ENCODE results near the gene IDH3A.

The IDH3A gene

DNA sequence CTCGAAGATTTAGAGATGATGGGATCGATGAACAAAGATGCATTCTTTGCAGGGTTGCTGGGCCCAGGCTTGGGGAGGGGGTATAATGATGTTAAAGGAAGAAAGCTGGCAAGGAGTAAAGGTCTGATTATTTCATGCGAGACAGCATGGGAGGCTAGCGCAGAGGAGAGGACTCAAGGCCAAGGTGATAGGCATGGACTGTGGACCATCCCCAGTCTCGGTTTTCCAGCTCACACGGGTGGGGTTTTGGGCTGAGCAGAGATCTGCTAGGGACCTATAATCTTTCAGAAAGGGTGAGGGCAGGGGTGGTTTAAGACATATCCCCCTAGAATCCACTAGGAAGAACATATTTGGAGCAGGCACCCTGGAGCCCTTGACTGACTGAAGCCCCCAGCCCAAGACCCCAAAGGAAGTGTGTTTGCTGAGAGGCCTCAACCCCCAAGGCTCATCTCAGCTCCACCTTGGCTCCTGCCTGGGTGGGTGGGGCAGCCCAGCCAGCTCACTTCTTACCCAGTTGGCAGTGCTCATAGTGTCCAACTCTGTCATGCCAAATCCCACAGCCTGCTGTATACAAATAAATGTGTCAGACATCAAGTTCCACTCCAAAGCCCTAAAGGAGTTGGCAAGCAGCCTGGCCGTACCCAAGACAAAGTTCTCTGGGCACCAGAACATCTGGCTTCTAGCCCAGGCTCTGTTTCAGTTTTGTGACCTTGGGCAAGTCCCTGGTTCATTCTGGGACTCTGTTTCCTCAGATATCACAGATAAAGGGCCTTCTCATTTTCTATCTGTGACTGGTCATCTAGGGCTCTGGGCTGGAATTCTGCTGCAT, 67.3 kb downstream of the IDH3A start:
- Histone ChIP-seq H3K4me1 (ENCODE audit: control insufficient read depth in 2 of 2, insufficient read depth in 1 of 2, low read depth in 1 of 2, low read length in 2 of 2) (peaks cover 0 to 2% of the 10 kb centered on the region in 2 donors), H3K27ac (replicated peaks; ENCODE audit: low read length) (no peak overlapping the region), H2BK12ac (ENCODE audit: low read length) (no peak overlapping the region), H3K14ac (ENCODE audit: low read length) (no peak overlapping the region), H4K8ac (ENCODE audit: low read depth, low read length) (no peak overlapping the region), H3K18ac (ENCODE audit: low read length) (no peak overlapping the region), H3K4me3 (ENCODE audit: low read length in 2 of 2) (no peak overlapping the region), H2BK15ac (ENCODE audit: low read length) (no peak overlapping the region), H3K9me3 (replicated peaks in 1 of 2; ENCODE audit: control insufficient read depth in 2 of 2, insufficient read depth in 1 of 2, low read depth in 1 of 2, low read length in 2 of 2) (no peaks in the 10 kb centered on the region), H2BK5ac (ENCODE audit: low read length) (no peak overlapping the region), H3K9ac (ENCODE audit: low read depth, low read length, poor library complexity) (no peak overlapping the region), H3K4me2 (ENCODE audit: insufficient read depth, low read length, poor library complexity, severe bottlenecking) (no peak overlapping the region), H3K23ac (ENCODE audit: low read depth, low read length, poor library complexity) (no peak overlapping the region), H2BK120ac (ENCODE audit: low read depth, low read length) (no peak overlapping the region), H2AFZ (ENCODE audit: low read length) (no peak overlapping the region), H3K27me3 (ENCODE audit: control insufficient read depth in 3 of 3, insufficient read depth in 3 of 3, low read depth in 1 of 3, low read length in 3 of 3) (peaks cover 0 to 14% (median 0%) of the 10 kb centered on the region in 3 experiments), H3K79me1 (ENCODE audit: low read depth, low read length) (no peaks in the 10 kb centered on the region), H3K36me3 (replicated peaks in 1 of 2; ENCODE audit: control insufficient read depth in 2 of 2, insufficient read depth in 2 of 2, low read length in 2 of 2) (no peaks in the 10 kb centered on the region), H3K4ac (ENCODE audit: low read length) (no peak overlapping the region), H4K91ac (ENCODE audit: low read depth, low read length, poor library complexity) (no peak overlapping the region), H2AK5ac (ENCODE audit: low read depth, low read length) (no peak overlapping the region)
- WGBS, 2 donors (ENCODE audit: extremely low coverage in 2 of 2, insufficient read length in 2 of 2, insufficient replicate concordance in 1 of 2): no CpG with 5 or more reads among the region's 7 CpGs
- no peak for DNase-seq (ENCODE audit: low spot score)

- H3K18ac ChIP-seq (ENCODE audit: low read length): no peak overlapping the region
- H3K4me3 ChIP-seq (ENCODE audit: low read length in 2 of 2): no peak overlapping the region
- no peak for DNase-seq (ENCODE audit: low spot score)
- H2BK12ac ChIP-seq (ENCODE audit: low read length): no peak overlapping the region
- no peak overlapping the region for H2BK120ac ChIP-seq (ENCODE audit: low read depth, low read length)
- WGBS, 2 donors (ENCODE audit: extremely low coverage in 2 of 2, insufficient read length in 2 of 2, insufficient replicate concordance in 1 of 2): no CpG with 5 or more reads among the region's 1 CpG
- H3K27me3 ChIP-seq (ENCODE audit: control insufficient read depth in 3 of 3, insufficient read depth in 3 of 3, low read depth in 1 of 3, low read length in 3 of 3): peaks cover 0 to 4% (median 0%) of the 10 kb centered on the region in 3 experiments
- H4K8ac ChIP-seq (ENCODE audit: low read depth, low read length): no peak overlapping the region
- H3K36me3 ChIP-seq (replicated peaks in 1 of 2; ENCODE audit: control insufficient read depth in 2 of 2, insufficient read depth in 2 of 2, low read length in 2 of 2): no peaks in the 10 kb centered on the region
- H2AK5ac ChIP-seq (ENCODE audit: low read depth, low read length): no peak overlapping the region
- peaks cover 0 to 1% of the 10 kb centered on the region in 2 donors for H3K9me3 ChIP-seq (replicated peaks in 1 of 2; ENCODE audit: control insufficient read depth in 2 of 2, insufficient read depth in 1 of 2, low read depth in 1 of 2, low read length in 2 of 2)
- H2BK5ac ChIP-seq (ENCODE audit: low read length): no peak overlapping the region
- H3K23ac ChIP-seq (ENCODE audit: low read depth, low read length, poor library complexity): no peak overlapping the region
- H4K91ac ChIP-seq (ENCODE audit: low read depth, low read length, poor library complexity): no peak overlapping the region
- H3K9ac ChIP-seq (ENCODE audit: low read depth, low read length, poor library complexity): no peak overlapping the region
- no peaks in the 10 kb centered on the region for H3K4me1 ChIP-seq (ENCODE audit: control insufficient read depth in 2 of 2, insufficient read depth in 1 of 2, low read depth in 1 of 2, low read length in 2 of 2)
- H3K27ac ChIP-seq (replicated peaks; ENCODE audit: low read length): no peak overlapping the region
- no peak overlapping the region for H2AFZ ChIP-seq (ENCODE audit: low read length)
- no peak overlapping the region for H3K4ac ChIP-seq (ENCODE audit: low read length)
- H3K79me1 ChIP-seq (ENCODE audit: low read depth, low read length): no peaks in the 10 kb centered on the region
- no peak overlapping the region for H3K4me2 ChIP-seq (ENCODE audit: insufficient read depth, low read length, poor library complexity, severe bottlenecking)
- no peak overlapping the region for H2BK15ac ChIP-seq (ENCODE audit: low read length)
- no peak overlapping the region for H3K14ac ChIP-seq (ENCODE audit: low read length)
These were observed 71.6 kb downstream of the IDH3A start for GRCh38 chr15:78220713-78221112.

Measured in neuronal stem cell (in vitro differentiated cells).